Astrocyte of the spinal cord (primary cell): Measurements from ENCODE around the gene PACS1.
"Not testable (repeated sequence)": the region's sequence is repeated elsewhere in the genome, so short reads cannot be mapped to it uniquely, and the experiment has no call there.

ENCODE experiments used
- DNase-seq: peaks from one replicate; pipeline ENCODE4 v3.0.0; 2011; ENCODE audit warnings: low read depth, low spot score
- H3K4me3 ChIP-seq: 2 replicates; pipeline ENCODE4 v1.5.1; 2011; ENCODE audit warnings: low read depth, mild to moderate bottlenecking, low read length, moderate library complexity
- CTCF ChIP-seq: IDR thresholded peaks from 2 replicates; pipeline ENCODE4 v1.5.1; 2012; ENCODE audit warnings: low read depth, mild to moderate bottlenecking, low read length, inconsistent platforms
- in situ Hi-C: cut with HindIII; loops from 2 replicates; pipeline ENCODE4 v1.10.0; 2017; ENCODE audit warnings: low sequenced_read_pairs

Gene PACS1

DNA sequence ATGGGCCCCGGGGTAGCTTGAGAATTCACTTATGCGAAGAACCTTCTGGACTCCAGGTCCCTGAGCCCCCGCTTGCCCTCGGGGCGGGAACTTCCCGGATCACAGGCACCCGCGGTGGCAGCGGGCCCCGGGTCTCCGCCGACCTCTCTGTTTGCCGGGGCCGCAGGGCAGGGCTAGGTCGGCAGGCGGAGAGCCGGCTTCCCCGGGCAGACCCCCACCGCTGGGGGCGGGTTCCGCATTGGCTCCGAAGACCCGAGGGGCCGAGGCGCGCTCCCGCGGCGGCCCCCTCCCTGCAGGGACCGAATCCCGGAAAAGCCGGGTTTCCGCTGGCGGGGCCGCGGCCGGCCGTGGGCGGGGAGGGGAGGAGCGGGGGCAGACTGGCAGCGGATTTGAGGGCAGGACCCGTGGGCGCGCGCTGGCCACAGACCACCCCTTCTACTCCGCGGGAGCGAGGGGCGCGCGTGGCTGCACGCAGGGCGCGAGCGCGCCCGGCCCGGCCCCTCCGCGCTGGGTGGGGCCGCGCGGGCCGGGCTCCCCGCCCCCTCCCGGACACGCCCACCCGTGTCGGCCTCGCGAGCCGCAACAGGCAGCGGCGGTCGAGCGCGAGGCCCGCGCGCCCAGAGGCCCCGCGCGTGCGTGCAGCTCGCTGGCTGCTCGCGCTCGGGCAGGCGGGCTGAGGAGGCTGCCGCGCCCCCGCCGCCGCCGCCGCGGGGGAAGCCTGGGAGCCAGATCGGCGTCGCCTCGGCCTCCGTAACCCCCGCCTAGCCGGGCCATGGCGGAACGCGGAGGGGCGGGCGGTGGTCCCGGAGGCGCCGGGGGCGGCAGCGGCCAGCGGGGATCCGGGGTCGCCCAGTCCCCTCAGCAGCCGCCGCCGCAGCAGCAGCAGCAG lies at the start of gene PACS1:
PACS1 (plus strand) TSS at position 558 of the 889 bp plus-strand sequence; CDS start at position 773, 215 bp downstream.
- in situ Hi-C loops = no loop called here
- peak within 1 kb of the TSS; percentile 72 for H3K4me3 ChIP-seq
- peak; percentile 76 for DNase-seq
- TF ChIP-seq CTCF = no peak

DNA sequence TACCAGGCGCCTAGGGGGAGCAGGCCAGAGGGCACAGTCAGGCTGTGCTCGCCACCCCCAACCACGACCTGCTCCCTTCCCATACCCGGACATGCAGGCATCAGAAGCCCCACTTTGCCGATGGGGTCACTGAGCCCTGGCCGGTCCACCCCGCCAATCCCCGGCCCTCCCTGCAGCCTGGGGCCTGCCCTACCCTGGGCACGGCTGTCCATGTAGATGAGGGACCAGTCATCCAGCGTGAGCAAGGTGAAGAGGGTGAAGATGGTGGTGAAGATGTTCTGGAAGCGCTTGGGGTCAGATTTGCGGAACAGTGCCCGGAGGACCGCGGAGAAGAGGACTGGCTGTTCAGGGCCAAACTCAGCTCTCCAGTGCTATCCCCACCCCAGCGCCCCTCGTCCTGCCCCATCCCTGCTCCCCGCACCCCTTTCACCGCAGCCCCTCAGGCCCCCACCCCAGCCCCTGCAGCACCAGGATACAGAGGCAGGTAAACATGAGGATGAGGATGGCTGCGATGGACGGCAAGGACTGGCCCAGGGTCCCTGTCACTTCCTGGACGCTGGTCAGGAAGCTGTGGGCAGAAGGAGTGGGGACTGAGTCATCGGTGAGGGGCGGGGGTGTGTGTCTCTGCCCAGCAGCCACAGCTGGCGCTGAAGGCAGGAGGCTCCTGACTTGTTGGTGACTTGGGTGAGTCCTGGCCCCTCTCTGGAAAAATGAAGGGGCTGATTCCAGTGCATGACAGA lies 49.3 kb upstream of the PACS1 start:
- DNase-seq = peak; percentile 70
- no peak overlapping the region for H3K4me3 ChIP-seq
- in situ Hi-C loops = no loop called here
- TF ChIP-seq CTCF = no peak

DNA sequence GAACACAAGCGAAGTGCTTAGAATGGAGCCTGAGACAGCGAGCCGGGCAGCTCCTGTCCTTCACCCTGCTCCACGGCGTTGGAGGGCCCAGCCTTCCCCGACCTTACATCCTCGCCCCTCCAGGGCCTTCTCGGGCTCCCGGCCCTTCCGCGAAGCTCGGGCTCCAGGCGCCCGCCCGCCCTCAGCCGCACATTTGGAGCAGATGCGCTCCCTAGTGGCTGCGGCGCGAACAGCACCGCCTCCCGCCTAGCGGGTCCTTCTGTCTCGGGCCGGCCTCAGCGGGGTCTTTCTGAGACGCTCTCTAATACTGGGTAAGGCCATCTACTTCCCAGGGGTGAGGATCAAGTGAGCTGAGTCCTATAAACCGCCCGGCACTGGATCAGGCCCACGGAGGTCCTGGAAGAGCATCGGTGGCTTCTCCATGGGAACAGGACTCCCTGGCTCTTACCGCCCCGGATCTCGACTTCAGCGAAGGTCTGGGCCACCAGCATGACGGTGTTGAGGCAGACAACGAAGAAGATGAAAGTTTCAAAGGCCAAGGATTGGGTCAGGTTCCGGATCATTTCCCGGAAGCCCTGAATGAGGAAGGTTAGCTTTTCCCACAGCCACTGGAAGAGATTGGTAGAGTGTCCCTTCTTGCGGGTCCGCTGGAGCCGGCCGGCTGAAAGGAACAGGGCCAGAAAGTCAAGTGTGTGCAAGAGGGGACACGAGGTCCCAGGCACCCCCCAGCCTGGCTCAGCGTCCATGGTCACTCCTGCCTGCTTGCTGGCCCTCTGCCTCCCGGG lies 47.5 kb upstream of the PACS1 start:
- H3K4me3 ChIP-seq = no peak overlapping the region
- in situ Hi-C loops = no loop called here
- DNase-seq = peak; percentile 56
- peak; percentile 96 for TF ChIP-seq CTCF

- DNase-seq, in situ Hi-C loops, H3K4me3 ChIP-seq: not testable (repeated sequence)
Observed at GRCh38 chr11:66023186-66023440, 47.0 kb upstream of the PACS1 start.

DNA sequence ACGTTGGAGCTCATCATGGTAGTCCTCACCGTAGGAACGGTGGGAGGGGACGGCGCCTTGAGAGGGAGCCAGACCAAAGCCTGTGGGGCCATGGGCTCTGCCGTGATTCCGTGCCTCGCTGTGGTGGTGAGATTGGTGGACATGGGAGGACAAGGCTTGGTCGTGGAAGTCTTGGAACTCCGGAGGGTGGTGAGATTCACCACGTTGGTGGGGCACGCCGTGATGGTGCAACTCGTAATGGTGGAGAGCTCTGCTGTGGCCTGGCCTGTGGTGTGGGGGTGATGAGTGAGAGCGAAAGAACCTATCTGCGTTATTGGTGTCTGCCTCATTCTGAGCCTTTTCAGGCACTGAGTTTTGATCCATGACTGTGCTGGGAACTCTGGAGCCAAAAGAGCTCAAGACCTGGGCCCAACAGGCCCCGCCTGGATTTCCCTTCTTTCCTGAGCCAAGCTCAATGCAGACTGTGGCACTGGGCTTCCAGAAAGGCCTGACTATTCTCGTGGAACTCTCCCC lies 44.0 kb upstream of the PACS1 start, which contains the start of gene CATSPER1:
CATSPER1 (minus strand) TSS at position 463 of the 513 bp plus-strand sequence; CDS start at position 363, 100 bp downstream.
- in situ Hi-C loops = no loop called here
- TF ChIP-seq CTCF = no peak
- H3K4me3 ChIP-seq = no peak within 1 kb of the TSS
- no peak for DNase-seq

GRCh38 chr11:66032957-66033735 lies 36.9 kb upstream of the PACS1 start:
- H3K4me3 ChIP-seq = no peak overlapping the region
- in situ Hi-C loops = no loop called here
- TF ChIP-seq CTCF = no peak
- no peak for DNase-seq
